Smooth muscle cell (in vitro differentiated cells): ENCODE data around the gene HOXB5. TPM values are rescaled to one million over a fixed set of nuclear protein-coding genes. Genes with fewer than 3 reads are reported as not detected.

ENCODE experiments used
- DNase-seq: peaks from one replicate; lab custom pipeline; 2025; ENCODE audit not compliant: unreplicated experiment; lab: John Stamatoyannopoulos, UW
- H2AFZ ChIP-seq: fragments of 200-600 bp; sonication (generic); 2 replicates; pipeline ENCODE4 v1.6.0; 2016; ENCODE audit warnings: antibody characterized with exemption, low read depth, mild to moderate bottlenecking
- H3F3A ChIP-seq: fragments of 200-600 bp; sonication (generic); 2 replicates; pipeline ENCODE4 v1.6.0; 2017; ENCODE audit warnings: antibody characterized with exemption, low read depth
- H3K27ac ChIP-seq: fragments of 200-600 bp; sonication (generic); 2 replicates; pipeline ENCODE4 v1.5.1; 2016; ENCODE audit warnings: low read depth, mild to moderate bottlenecking
- H3K27me3 ChIP-seq: fragments of 200-600 bp; sonication (generic); 2 replicates; pipeline ENCODE4 v1.6.1; 2016; ENCODE audit warnings: low read depth, mild to moderate bottlenecking
- H3K36me3 ChIP-seq: fragments of 200-600 bp; sonication (generic); 2 replicates; pipeline ENCODE4 v1.5.1; 2016; ENCODE audit warnings: low read depth
- H3K4me1 ChIP-seq: fragments of 200-600 bp; sonication (generic); 2 replicates; pipeline ENCODE4 v1.5.1; 2016; ENCODE audit warnings: low read depth
- H3K4me2 ChIP-seq: fragments of 200-600 bp; sonication (generic); 2 replicates; pipeline ENCODE4 v1.6.0; 2016; ENCODE audit warnings: mild to moderate bottlenecking
- H3K4me3 ChIP-seq: fragments of 200-600 bp; sonication (generic); 2 replicates; pipeline ENCODE4 v1.5.1; 2016; ENCODE audit warnings: mild to moderate bottlenecking
- H3K79me2 ChIP-seq: fragments of 200-600 bp; sonication (generic); 2 replicates; pipeline ENCODE4 v1.6.0; 2016; ENCODE audit warnings: low read depth, mild to moderate bottlenecking
- H3K9ac ChIP-seq: fragments of 200-600 bp; sonication (generic); 2 replicates; pipeline ENCODE4 v1.6.0; 2016; ENCODE audit warnings: low read depth
- H3K9me3 ChIP-seq: fragments of 200-600 bp; sonication (generic); replicated peaks from 2 replicates; pipeline ENCODE4 v1.5.1; 2016; ENCODE audit warnings: low read depth
- H4K20me1 ChIP-seq: fragments of 200-600 bp; sonication (generic); 2 replicates; pipeline ENCODE4 v1.6.0; 2016; ENCODE audit warnings: low read depth
- CTCF ChIP-seq: fragments of 200-600 bp; sonication (generic); IDR thresholded peaks from 2 replicates; pipeline ENCODE4 v1.5.1; 2017; ENCODE audit warnings: borderline replicate concordance, mild to moderate bottlenecking, antibody characterized with exemption; ENCODE audit not compliant: insufficient read depth, poor library complexity, severe bottlenecking
- WGBS: methylation state at CpG from one replicate; pipeline ENCODE4 v1.1.7; 2016; ENCODE audit warnings: low lambda C conversion rate; 5-methylcytosine and 5-hydroxymethylcytosine counted together
- polyA plus RNA-seq: library from polyadenylated mRNA; unstranded; fragments of >200 nt; fragmentation: Nextera tagmentation; extraction: Ambion mirVana; gene quantifications from 2 replicates; pipeline ENCODE4 v1.2.1, GENCODE V29; 2016
- total RNA-seq: library from RNA; depleted of rRNA; stranded (reverse); fragments of >200 nt; gene quantifications from 2 replicates; pipeline ENCODE4 v1.2.3, GENCODE V29; 2014

The HOXB5 gene
- total and polyA plus RNA-seq, 2 experiments from 2014 or later, result 0.49 to 1.8 TPM

DNA sequence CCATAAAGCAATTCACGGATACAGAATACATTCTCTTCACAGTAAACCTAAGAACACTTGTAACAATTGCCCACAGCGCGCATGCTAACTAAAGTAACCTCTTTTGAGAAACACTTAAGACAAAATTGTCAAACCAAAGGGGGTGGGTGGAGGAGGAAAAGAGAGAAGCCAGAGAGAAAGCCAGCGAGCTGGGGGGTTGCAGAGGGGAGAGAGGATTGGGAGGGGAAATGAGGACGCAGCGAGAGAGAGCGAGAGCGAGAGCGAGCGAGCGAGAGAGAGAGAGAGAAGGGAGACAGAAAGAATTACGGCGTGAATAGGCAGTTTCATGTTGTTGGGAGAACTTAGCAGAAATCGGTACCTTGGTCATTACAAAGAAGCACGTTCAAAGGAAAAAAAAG lies 18.9 kb upstream of the HOXB5 start:
- no peak for TF ChIP-seq CTCF
- H3K9me3 ChIP-seq, result no peaks in the 10 kb centered on the region
- H3K4me2 ChIP-seq, result peak overlapping the region; percentile 98
- H2AFZ ChIP-seq, result peak overlapping the region; percentile 22
- peak overlapping the region; percentile 79 for H3K27ac ChIP-seq
- H4K20me1 ChIP-seq, result peaks cover 16% of the 10 kb centered on the region
- H3F3A ChIP-seq, result peaks cover 13% of the 10 kb centered on the region
- no peak for DNase-seq
- H3K4me3 ChIP-seq, result peak overlapping the region; percentile 69
- peaks cover 65% of the 10 kb centered on the region for H3K79me2 ChIP-seq
- peaks cover 36% of the 10 kb centered on the region for H3K27me3 ChIP-seq
- peaks cover 7% of the 10 kb centered on the region for H3K4me1 ChIP-seq
- peak overlapping the region; percentile 45 for H3K9ac ChIP-seq
- no peaks in the 10 kb centered on the region for H3K36me3 ChIP-seq
- WGBS, result 2% methylated on average over 12 of the region's 15 CpGs

GRCh38 chr17:48611681-48612455 lies 18.3 kb upstream of the HOXB5 start:
- Histone ChIP-seq H3K27ac (peak overlapping the region; percentile 79), H3K9ac (peak overlapping the region; percentile 45), H4K20me1 (peaks cover 11% of the 10 kb centered on the region), H3K9me3 (no peaks in the 10 kb centered on the region), H3F3A (peaks cover 13% of the 10 kb centered on the region), H3K79me2 (peaks cover 69% of the 10 kb centered on the region), H3K36me3 (no peaks in the 10 kb centered on the region), H3K27me3 (peaks cover 30% of the 10 kb centered on the region), H3K4me1 (peaks cover 7% of the 10 kb centered on the region), H3K4me3 (peak overlapping the region; percentile 69), H2AFZ (no peak overlapping the region), H3K4me2 (peak overlapping the region; percentile 98)
- WGBS, result 2% methylated on average over 36 of the region's 36 CpGs
- DNase-seq, result no peak
- no peak for TF ChIP-seq CTCF

GRCh38 chr17:48611213-48611612 lies 17.6 kb upstream of the HOXB5 start:
- Histone ChIP-seq H3K9me3 (no peaks in the 10 kb centered on the region), H3K4me2 (peak overlapping the region; percentile 98), H3K79me2 (peaks cover 71% of the 10 kb centered on the region), H3K9ac (peak overlapping the region; percentile 74), H3K36me3 (no peaks in the 10 kb centered on the region), H3K4me1 (peaks cover 7% of the 10 kb centered on the region), H2AFZ (peak overlapping the region; percentile 80), H3K27me3 (peaks cover 24% of the 10 kb centered on the region), H3K27ac (peak overlapping the region; percentile 79), H4K20me1 (peaks cover 4% of the 10 kb centered on the region), H3K4me3 (peak overlapping the region; percentile 69), H3F3A (peaks cover 13% of the 10 kb centered on the region)
- WGBS, result 2% methylated on average over 22 of the region's 22 CpGs
- TF ChIP-seq CTCF, result no peak
- DNase-seq, result no peak
